ENCODE measurements around the gene DCDC2.

DNA sequence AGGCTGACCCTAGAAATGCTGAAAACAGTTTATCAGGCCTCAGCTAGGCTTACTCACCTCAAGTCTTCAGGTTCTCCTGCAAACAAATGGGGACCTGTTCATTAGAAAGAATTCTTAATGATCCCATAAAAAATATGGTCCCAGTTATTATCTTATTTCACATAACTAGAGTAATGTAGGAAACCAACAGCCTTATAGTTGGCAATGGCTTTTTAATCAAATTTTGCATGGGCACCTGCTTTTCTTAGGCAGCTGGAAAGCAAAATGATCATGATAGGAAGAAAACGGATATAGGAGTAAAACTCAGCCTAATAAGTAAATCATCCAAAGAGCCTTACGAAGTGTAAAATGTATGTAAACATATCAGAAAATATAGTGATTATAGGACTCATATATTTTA lies 230.5 kb downstream of the DCDC2 start:
- TF ChIP-seq, protein P1, sequence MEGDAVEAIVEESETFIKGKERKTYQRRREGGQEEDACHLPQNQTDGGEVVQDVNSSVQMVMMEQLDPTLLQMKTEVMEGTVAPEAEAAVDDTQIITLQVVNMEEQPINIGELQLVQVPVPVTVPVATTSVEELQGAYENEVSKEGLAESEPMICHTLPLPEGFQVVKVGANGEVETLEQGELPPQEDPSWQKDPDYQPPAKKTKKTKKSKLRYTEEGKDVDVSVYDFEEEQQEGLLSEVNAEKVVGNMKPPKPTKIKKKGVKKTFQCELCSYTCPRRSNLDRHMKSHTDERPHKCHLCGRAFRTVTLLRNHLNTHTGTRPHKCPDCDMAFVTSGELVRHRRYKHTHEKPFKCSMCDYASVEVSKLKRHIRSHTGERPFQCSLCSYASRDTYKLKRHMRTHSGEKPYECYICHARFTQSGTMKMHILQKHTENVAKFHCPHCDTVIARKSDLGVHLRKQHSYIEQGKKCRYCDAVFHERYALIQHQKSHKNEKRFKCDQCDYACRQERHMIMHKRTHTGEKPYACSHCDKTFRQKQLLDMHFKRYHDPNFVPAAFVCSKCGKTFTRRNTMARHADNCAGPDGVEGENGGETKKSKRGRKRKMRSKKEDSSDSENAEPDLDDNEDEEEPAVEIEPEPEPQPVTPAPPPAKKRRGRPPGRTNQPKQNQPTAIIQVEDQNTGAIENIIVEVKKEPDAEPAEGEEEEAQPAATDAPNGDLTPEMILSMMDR (IDR thresholded peaks at IDR 0.05), result no peak
- TF ChIP-seq EP300 (IDR thresholded peaks at IDR 0.05; ENCODE audit: low read depth), result no peak
- TF ChIP-seq POLR2A (IDR thresholded peaks at IDR 0.05), result no peak

Data from transverse colon (tissue), 3 donors.